ENCODE measurements around the gene HAUS8. TPM values are rescaled to one million over a fixed set of nuclear protein-coding genes. Genes with fewer than 3 reads are reported as not detected.

HAUS8 gene
- total RNA-seq, 1 donor from 2014 or later: 36.5 TPM

- H3K27me3 Mint-ChIP-seq (ENCODE audit: low read depth): no peaks in the 10 kb centered on the region
- TF ChIP-seq CTCF (conservative IDR thresholded peaks at IDR 0.05): no peak
- DNase-seq (ENCODE audit: low read depth, low spot score): no peak
- no peak overlapping the region for H3K4me3 Mint-ChIP-seq
- no peak overlapping the region for H3K27ac Mint-ChIP-seq (ENCODE audit: unreplicated experiment)
- peaks cover 4% of the 10 kb centered on the region for H3K36me3 Mint-ChIP-seq (ENCODE audit: low read depth)
- peaks cover 3% of the 10 kb centered on the region for H3K9me3 Mint-ChIP-seq
- H3K4me1 Mint-ChIP-seq: peaks cover 32% of the 10 kb centered on the region
These were observed 17.4 kb upstream of the HAUS8 start for GRCh38 chr19:17092696-17093095.

- Mint-ChIP-seq H3K9me3 (peaks cover 3% of the 10 kb centered on the region), H3K4me1 (peaks cover 30% of the 10 kb centered on the region), H3K27ac (ENCODE audit: unreplicated experiment) (no peak overlapping the region)
These were observed 16.6 kb upstream of the HAUS8 start for GRCh38 chr19:17091758-17092333.

GRCh38 chr19:17090583-17090982, 15.3 kb upstream of the HAUS8 start:
- Mint-ChIP-seq H3K27ac (ENCODE audit: unreplicated experiment) (no peak overlapping the region), H3K27me3 (ENCODE audit: low read depth) (no peaks in the 10 kb centered on the region), H3K9me3 (peaks cover 3% of the 10 kb centered on the region), H3K4me3 (no peak overlapping the region), H3K4me1 (peaks cover 34% of the 10 kb centered on the region), H3K36me3 (ENCODE audit: low read depth) (peaks cover 4% of the 10 kb centered on the region)
- DNase-seq (ENCODE audit: low read depth, low spot score): no peak
- TF ChIP-seq CTCF (conservative IDR thresholded peaks at IDR 0.05): no peak

More at GRCh38 chr19:17091758-17092333, 16.6 kb upstream of the HAUS8 start:
- no peak for TF ChIP-seq CTCF (conservative IDR thresholded peaks at IDR 0.05)
- Mint-ChIP-seq H3K36me3 (ENCODE audit: low read depth) (peaks cover 4% of the 10 kb centered on the region), H3K4me3 (no peak overlapping the region), H3K27me3 (ENCODE audit: low read depth) (no peaks in the 10 kb centered on the region)
- no peak for DNase-seq (ENCODE audit: low read depth, low spot score)

- Mint-ChIP-seq H3K4me1 (peaks cover 36% of the 10 kb centered on the region), H3K9me3 (no peaks in the 10 kb centered on the region), H3K36me3 (ENCODE audit: low read depth) (no peaks in the 10 kb centered on the region), H3K27ac (ENCODE audit: unreplicated experiment) (no peak overlapping the region), H3K27me3 (ENCODE audit: low read depth) (no peaks in the 10 kb centered on the region), H3K4me3 (no peak overlapping the region)
- TF ChIP-seq CTCF (conservative IDR thresholded peaks at IDR 0.05): no peak
- no peak for DNase-seq (ENCODE audit: low read depth, low spot score)
These were observed 13.3 kb upstream of the HAUS8 start for GRCh38 chr19:17088552-17088951.

- Mint-ChIP-seq H3K27ac (ENCODE audit: unreplicated experiment) (peak overlapping the region; percentile 45), H3K4me3 (no peak overlapping the region), H3K9me3 (no peaks in the 10 kb centered on the region), H3K4me1 (peaks cover 36% of the 10 kb centered on the region), H3K27me3 (ENCODE audit: low read depth) (no peaks in the 10 kb centered on the region), H3K36me3 (ENCODE audit: low read depth) (no peaks in the 10 kb centered on the region)
- DNase-seq (ENCODE audit: low read depth, low spot score): no peak
- TF ChIP-seq CTCF (conservative IDR thresholded peaks at IDR 0.05): no peak
These were observed 11.6 kb upstream of the HAUS8 start for GRCh38 chr19:17086834-17087233.

All from neural crest cell (in vitro differentiated cells).